ENCODE data around the gene BGN.

BGN gene

GRCh38 chrX:153485396-153486080 lies 9.2 kb upstream of the BGN start:
- no peak for DNase-seq

GRCh38 chrX:153486171-153486570 lies 8.6 kb upstream of the BGN start:
- DNase-seq: no peak

DNA sequence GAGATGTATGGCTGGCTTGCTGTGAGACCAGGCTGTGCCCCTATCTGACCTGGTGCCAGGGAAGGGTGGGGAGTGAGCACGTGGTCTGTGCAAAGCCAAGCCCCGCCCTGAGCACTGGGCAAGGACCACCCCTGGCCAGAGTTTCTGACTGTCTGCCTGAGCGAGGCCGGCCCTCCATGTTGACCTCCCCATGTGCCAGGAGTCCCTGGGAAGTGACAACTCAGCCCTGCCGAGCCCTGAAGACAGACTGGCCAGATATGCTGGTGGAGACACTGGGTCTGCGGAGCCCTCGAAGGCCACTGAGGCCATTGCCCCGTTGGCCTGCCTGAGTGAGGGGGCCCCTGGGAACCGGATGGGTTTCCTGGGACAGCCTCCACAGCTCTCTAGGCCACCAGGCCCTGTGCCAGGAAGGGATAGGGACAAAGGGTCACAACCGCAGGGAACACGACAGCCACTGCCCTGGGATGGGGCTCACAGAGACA lies 7.1 kb upstream of the BGN start:
- no peak for DNase-seq

DNA sequence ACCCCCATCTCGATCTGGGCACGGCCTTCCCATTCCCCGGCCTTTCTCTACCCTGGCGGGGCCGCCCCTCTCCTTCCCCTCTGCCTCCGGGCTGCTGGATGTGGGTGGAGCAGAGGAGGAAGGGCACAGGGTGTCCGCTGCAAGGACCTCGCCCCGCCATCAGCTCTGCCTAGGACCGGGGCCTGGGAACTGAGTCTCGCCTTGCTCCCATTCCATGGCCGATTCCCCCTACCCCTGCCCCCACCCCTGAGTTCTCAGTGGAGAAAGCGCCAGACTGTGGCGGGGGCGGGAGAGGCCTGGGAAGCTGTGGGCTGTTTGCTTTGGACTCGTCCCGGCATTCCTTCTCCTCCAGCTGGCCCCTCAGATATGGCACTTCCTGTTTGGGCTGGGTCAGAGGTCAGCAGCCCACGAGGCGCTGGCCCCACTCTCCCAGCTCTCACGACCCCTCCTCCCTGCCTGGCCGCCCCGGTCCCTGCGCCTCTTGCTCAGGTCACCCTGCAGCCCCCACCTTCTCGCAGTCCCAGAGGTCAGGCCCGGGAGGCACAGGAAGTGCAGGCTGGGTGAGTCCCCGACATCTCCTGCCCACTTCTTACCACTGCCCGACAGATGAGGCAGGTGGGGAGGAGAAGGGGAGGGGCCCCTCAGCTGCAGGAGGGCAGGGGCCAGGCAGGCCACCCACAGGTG lies 6.4 kb upstream of the BGN start:
- no peak for DNase-seq

- no peak for DNase-seq
Measured at GRCh38 chrX:153490217-153490930, 4.4 kb upstream of the BGN start.

DNA sequence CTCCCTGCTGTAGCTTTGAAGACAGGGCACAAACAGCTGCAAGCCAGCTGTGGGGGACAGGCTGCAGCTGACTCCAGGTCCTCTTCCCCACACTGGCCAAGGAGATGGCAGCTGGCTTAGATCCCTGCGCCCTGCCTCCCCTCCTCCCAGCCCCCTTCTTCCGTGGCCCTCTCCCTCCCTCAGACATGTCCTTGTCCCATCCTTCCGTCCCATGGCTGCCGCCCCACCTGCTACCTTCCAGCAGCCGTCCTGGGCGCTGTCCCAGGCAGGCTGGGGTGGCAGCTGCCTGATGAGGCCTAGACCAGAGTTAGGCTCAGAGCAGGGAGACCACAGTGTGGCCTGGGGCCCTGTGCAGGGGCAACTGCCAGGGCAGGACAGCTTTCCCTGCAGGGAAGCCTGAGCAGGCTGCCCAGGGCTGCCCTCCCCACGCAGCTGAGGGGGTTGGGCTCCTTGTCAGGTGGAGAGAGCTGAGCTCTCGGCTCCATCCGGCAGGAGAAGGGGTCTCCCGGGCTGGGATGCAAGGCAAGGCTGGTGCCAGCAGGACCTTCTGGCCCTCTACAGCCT lies 3.3 kb upstream of the BGN start:
- no peak for DNase-seq

- DNase-seq: no peak
Measured at GRCh38 chrX:153491918-153492317, 2.9 kb upstream of the BGN start.

- DNase-seq: no peak
Measured at GRCh38 chrX:153492543-153492942, 2.2 kb upstream of the BGN start.

- no peak for DNase-seq
Measured at GRCh38 chrX:153493085-153493484, 1.7 kb upstream of the BGN start.

GRCh38 chrX:153494061-153494460 lies 719 bp upstream of the BGN start:
- DNase-seq: no peak

DNA sequence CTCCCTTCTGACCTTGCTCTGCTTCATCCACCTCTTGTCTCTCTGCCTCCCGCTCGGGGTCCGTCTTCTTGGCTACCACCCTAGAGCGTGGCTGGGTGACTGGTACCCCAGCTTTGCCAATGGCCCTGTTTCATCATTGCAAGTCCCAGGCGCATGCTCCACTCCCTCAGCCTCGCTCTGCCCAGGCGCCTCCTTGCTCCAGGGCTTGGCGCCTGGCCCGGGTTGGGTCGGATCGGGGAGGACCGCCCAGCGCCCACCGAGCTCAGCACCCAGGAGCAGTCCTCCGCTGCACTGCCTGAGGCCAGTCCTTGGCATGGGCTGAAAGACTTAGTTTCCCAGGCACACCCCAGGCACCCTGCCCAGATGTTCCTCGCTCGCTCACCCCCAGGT lies 577 bp downstream of the BGN start:
- DNase-seq: no peak

GRCh38 chrX:153495903-153496589 lies 1.3 kb downstream of the BGN start:
- DNase-seq: no peak

DNA sequence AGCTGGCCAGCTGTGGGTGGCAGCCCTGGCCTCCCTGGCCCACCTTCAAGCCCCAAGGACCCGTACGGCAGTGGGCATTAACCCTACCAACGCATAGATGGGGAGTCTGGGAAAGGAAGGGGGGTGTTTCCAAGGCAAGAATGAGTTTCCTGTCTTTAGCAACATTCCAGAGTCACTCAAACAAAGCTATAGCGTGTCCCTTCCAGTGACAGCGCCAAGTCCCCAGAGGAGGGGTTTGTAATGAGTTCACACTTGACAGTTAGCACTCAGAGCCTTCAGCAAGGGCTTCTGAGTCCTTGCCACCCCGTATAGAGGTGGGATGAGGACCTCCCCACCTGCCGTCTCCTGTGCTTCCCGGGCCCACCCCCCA lies 1.8 kb downstream of the BGN start:
- DNase-seq: no peak

DNA sequence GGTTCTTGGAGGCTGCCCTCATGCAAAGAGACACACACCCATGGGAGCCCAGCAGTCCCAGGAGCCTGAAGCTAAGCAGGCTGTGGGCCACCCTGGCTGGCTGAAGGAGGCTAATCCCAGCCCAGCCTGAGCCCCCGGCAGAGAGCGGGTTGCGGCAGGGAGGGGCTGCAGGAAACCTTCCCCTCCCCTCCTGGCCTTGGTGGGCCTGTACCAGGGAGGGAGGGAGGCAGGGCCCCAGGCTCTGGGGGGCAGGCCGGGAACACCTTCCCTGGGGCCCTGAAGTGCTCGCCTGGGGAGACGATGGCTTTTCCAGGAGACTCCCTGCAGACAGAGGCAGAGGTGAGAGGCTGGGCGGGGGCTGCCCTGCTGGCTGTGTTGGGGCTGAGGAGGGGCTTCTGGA lies 3.7 kb downstream of the BGN start:
- no peak for DNase-seq

- DNase-seq: no peak
Measured at GRCh38 chrX:153499341-153499740, 4.6 kb downstream of the BGN start.

- no peak for DNase-seq
Measured at GRCh38 chrX:153499876-153500275, 5.1 kb downstream of the BGN start.

- no peak for DNase-seq
Measured at GRCh38 chrX:153500676-153501280, 6.0 kb downstream of the BGN start.

- no peak for DNase-seq
Measured at GRCh38 chrX:153501530-153501929, 6.8 kb downstream of the BGN start.

DNA sequence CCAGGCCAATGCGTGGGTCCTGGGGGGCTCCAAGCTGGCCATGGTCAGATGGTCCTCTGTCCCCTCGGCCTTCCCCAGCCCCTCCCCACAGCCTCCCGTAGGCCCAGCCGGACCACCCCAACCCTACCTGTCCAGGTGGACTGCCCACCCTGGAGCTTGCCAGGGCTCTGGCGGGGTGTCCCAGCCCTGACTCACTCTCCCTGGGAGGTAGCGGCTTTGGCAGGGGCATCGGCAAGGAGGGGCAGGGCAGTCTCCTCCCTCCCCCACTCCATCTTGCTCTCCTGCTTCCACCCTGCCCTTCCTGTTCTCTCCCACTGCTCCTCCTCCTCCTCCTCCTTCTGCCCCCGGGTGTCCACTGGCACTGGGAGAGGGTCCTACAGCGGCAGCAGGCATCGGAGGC lies 7.4 kb downstream of the BGN start:
- DNase-seq: no peak

GRCh38 chrX:153502796-153503195 lies 8.0 kb downstream of the BGN start:
- no peak for DNase-seq

- no peak for DNase-seq
Measured at GRCh38 chrX:153504445-153505016, 9.8 kb downstream of the BGN start.

GRCh38 chrX:153505361-153505760 lies 10.6 kb downstream of the BGN start:
- no peak for DNase-seq

Data from 8988T (cell line).